Stimulated activated CD8-positive, alpha-beta memory T cell treated with anti-CD3 and anti-CD28 coated beads, Interleukin-4, amount 100 ng/mL, for 4 hours (primary cell): ENCODE data around the gene STK32C.
"Not testable (repeated sequence)": the region's sequence is repeated elsewhere in the genome, so short reads cannot be mapped to it uniquely, and the experiment has no call there.

Source experiments
- DNase-seq, 2 donors: peaks; one replicate each; pipeline ENCODE4 v3.0.0-alpha.2; 2020; ENCODE audit warnings: low read depth in 2 of 2, low spot score in 1 of 2

The STK32C gene

DNA sequence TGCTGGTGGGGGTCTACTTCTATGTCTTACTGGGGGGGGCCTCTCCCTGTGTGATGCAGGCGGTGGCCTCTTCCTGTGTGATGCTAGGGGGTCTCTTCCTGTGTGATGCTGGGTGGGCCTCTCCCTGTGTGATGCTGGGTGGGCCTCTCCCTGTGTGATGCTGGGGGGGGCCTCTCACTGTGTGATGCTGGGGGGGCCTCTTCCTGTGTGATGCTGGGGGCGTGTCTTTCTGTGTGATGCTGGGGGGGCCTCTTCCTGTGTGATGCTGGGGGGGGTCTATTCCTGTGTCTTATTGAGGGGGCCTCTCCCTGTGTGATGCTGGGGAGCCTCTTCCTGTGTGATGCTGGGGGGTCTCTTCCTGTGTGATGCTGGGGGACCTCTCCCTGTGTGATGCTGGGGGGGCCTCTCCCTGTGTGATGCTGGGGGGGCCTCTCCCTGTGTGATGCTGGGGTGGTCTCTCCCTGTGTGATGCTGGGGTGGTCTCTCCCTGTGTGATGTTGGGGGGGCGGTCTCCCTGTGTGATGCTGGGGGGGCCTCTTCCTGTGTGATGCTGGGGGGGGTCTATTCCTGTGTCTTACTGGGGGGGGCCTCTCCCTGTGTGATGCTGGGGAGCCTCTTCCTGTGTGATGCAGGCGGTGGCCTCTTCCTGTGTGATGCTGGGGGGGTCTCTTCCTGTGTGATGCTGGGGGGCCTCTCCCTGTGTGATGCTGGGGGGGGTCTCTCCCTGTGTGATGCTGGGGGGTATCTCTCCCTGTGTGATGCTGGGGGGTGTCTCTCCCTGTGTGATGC, 146.7 kb downstream of the STK32C start:
- DNase-seq: not testable (repeated sequence)

DNA sequence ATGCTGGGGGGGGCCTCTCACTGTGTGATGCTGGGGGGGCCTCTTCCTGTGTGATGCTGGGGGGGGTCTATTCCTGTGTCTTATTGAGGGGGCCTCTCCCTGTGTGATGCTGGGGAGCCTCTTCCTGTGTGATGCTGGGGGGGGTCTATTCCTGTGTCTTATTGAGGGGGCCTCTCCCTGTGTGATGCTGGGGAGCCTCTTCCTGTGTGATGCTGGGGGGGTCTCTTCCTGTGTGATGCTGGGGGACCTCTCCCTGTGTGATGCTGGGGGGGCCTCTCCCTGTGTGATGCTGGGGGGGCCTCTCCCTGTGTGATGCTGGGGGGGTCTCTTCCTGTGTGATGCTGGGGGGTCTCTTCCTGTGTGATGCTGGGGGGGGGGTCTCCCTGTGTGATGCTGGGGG, 147.5 kb downstream of the STK32C start:
- not testable (repeated sequence) for DNase-seq

DNA sequence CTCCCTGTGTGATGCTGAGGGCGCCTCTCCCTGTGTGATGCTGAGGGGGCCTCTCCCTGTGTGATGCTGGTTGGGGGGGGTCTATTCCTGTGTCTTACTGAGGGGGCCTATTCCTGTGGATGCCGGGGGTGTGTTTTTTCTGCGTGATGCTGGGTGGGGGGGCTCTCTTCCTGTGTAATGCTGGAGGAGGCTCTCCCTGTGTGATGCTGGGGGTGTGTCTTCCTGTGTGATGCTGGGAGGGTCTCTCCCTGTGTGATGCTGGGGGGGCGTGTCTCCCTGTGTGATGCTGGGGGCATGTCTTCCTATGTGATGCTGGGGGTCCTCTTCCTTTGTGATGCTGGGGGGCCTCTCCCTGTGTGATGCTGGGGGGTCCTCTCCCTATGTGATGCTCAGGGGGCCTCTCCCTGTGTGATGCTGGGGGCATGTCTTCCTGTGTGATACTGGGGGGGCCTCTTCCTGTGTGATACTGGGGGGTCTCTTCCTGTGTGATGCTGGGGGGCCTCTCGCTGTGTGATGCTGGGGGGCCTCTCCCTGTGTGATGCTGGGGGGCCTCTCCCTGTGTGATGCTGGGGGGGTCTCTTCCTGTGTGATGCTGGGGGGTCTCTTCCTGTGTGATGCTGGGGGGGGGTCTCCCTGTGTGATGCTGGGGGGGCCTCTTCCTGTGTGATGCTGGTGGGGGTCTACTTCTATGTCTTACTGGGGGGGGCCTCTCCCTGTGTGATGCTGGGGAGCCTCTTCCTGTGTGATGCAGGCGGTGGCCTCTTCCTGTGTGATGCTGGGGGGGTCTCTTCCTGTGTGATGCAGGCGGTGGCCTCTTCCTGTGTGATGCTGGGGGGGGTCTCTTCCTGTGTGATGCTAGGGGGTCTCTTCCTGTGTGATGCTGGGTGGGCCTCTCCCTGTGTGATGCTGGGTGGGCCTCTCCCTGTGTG, 148.2 kb downstream of the STK32C start:
- not testable (repeated sequence) for DNase-seq

DNA sequence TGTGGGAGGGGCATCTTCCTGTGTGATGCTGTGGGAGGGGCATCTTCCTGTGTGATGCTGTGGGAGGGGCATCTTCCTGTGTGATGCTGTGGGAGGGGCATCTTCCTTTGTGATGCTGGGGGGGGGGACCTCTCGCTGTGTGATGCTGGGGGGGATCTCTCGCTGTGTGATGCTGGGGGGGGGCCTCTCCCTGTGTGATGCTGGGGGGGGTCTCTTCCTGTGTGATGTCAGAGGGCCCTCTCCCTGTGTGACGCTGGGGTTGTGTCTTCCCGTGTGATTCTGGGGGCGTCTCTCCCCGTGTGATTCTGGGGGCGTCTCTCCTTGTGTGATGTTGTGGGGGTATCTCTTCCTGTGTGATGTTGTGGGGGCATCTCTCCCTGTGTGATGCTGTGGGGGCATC, 148.9 kb downstream of the STK32C start:
- DNase-seq: no peak

DNA sequence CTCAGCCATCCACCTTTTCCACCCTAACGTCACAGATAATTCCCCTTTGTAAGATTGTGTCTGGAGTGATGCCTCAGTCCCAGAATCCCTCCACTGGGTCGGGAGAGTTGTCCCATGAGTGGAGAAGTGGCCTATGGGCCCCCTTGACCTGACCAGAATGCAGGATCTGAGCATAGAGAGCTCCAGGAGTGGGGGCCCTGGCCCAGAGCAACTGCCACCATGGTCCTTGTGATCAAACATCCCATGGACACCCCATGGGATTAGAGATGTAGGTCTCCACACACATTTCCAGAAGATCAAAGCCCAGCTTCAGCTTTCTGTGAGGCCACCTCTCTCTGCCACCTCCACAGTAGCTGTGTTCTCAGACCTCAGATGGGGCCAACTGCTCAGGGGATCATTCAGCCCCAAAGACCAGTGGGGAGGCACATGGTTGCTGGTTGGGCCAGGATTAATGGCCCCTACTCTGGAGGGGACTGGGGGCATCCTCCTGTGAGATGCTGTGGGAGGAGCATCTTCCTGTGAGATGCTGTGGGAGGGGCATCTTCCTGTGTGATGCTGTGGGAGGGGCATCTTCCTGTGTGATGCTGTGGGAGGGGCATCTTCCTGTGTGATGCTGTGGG, 149.5 kb downstream of the STK32C start:
- no peak for DNase-seq
